Activated CD4-positive, alpha-beta T cell treated with anti-CD3 and anti-CD28 coated beads, Interleukin-2, amount 10 ng/mL, durations not matched to agents 24 days and 14 days (primary cell): ENCODE data around the gene ATP8B1. TPM values are rescaled to one million over a fixed set of nuclear protein-coding genes. Genes with fewer than 3 reads are reported as not detected.

Source experiments
- DNase-seq: peaks from one replicate; pipeline ENCODE4 v3.0.0; 2022
- H3K27ac Mint-ChIP-seq: one replicate; pipeline ENCODE4 v1.8.0; 2022; ENCODE audit warnings: mild to moderate bottlenecking, mixed read lengths
- H3K27me3 Mint-ChIP-seq: one replicate; pipeline ENCODE4 v1.8.0; 2022; ENCODE audit warnings: mixed read lengths
- H3K36me3 Mint-ChIP-seq: one replicate; pipeline ENCODE4 v1.8.0; 2022; ENCODE audit warnings: low read depth, mild to moderate bottlenecking, mixed read lengths
- H3K4me1 Mint-ChIP-seq: one replicate; pipeline ENCODE4 v1.8.0; 2021; ENCODE audit warnings: mixed read lengths
- H3K4me3 Mint-ChIP-seq: one replicate; pipeline ENCODE4 v1.8.0; 2022; ENCODE audit warnings: mild to moderate bottlenecking, moderate library complexity, mixed read lengths
- H3K9me3 Mint-ChIP-seq: one replicate; pipeline ENCODE4 v1.8.0; 2021; ENCODE audit warnings: mixed read lengths
- intact Hi-C: fragments of 100-400 bp; cut with micrococcal nuclease; formaldehyde crosslinking; loops from one replicate; pipeline ENCODE4 v1.15.1; 2023
- total RNA-seq: library from RNA; stranded (reverse); gene quantifications from 2 replicates; pipeline ENCODE4 v1.2.3, GENCODE V29; 2022

Gene ATP8B1
- total RNA-seq, 1 donor from 2014 or later, result not detected

DNA sequence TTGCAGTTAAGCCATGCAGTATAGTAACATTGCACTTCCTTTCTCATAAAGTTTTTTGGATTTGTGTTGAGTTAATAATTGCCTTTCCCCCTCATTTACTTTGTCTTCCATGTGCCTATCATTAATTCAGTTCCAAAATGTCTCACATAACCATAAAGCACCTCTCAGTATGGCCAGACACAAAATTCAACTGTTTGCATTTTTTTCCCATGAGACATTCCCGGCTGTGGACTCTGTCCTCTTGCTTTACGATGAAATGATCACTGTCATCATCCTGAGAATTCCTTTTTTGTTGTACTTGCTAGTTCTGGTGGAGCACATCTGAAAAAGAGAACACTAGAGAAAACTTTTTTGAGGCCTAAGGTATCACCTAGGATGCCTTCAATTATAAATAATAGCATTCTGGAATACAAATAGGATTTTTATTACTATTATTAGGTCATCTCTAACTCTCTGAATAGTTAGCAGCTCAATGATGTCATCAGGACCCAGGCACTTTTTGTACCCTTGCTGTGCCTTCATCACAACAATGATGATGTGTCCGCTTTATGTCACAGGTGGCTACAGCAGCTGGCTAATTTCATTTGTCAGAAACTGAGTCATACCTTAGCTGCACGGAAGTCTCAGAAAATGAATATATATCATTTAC, 8.5 kb upstream of the ATP8B1 start:
- Mint-ChIP-seq H3K27me3 (peaks cover 30% of the 10 kb centered on the region), H3K27ac (no peak overlapping the region), H3K4me1 (no peaks in the 10 kb centered on the region), H3K9me3 (peaks cover 10% of the 10 kb centered on the region), H3K36me3 (no peaks in the 10 kb centered on the region), H3K4me3 (no peak overlapping the region)
- intact Hi-C loops, result no loop called here
- DNase-seq, result no peak

DNA sequence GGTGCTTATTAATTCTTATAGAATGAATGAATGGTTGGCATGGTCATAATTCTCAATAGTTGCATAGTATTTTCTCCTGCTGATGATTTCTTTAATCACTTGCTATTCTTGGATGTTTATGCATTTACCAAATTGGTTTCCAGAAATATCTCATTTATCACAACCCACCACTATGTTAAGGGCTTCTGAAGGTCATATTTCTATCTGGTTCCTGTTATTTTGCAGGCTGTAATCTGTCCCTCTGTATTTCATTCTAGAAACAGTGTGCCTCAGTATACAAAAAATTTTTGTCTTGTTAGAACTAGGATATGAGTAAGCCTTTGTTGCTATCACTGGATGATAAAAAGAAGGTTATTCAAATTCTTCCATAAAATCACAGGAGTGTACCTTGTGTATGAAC, 6.1 kb upstream of the ATP8B1 start:
- Mint-ChIP-seq H3K4me3 (no peak overlapping the region), H3K9me3 (peaks cover 13% of the 10 kb centered on the region), H3K27ac (no peak overlapping the region), H3K27me3 (peaks cover 43% of the 10 kb centered on the region), H3K36me3 (no peaks in the 10 kb centered on the region), H3K4me1 (no peaks in the 10 kb centered on the region)
- intact Hi-C loops, result no loop called here
- DNase-seq, result no peak

GRCh38 chr18:57807336-57808117, 4.4 kb upstream of the ATP8B1 start:
- H3K9me3 Mint-ChIP-seq, result peaks cover 8% of the 10 kb centered on the region
- peaks cover 41% of the 10 kb centered on the region for H3K27me3 Mint-ChIP-seq
- H3K27ac Mint-ChIP-seq, result no peak overlapping the region
- intact Hi-C loops, result no loop called here
- no peak overlapping the region for H3K4me3 Mint-ChIP-seq
- H3K4me1 Mint-ChIP-seq, result no peaks in the 10 kb centered on the region
- DNase-seq, result no peak
- no peaks in the 10 kb centered on the region for H3K36me3 Mint-ChIP-seq

DNA sequence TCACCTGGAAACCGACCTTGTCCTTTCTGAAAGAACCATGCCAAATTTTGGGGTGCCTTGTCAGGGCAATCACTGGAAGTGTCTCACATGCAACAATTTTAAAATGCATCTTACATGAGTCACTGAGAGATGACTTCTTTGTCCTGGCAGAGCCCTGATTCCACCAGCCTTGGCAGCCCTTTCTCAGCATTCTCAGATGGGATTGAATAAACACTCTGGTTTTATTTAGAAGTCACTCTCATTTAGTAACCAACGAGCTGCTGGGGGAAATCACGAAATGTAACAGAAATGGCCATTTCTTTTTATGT, 3.8 kb upstream of the ATP8B1 start:
- H3K4me3 Mint-ChIP-seq, result no peak overlapping the region
- intact Hi-C loops, result no loop called here
- no peak overlapping the region for H3K27ac Mint-ChIP-seq
- H3K27me3 Mint-ChIP-seq, result peaks cover 47% of the 10 kb centered on the region
- no peaks in the 10 kb centered on the region for H3K36me3 Mint-ChIP-seq
- H3K4me1 Mint-ChIP-seq, result peaks cover 4% of the 10 kb centered on the region
- H3K9me3 Mint-ChIP-seq, result peaks cover 8% of the 10 kb centered on the region
- no peak for DNase-seq

- no peak for DNase-seq
- H3K27me3 Mint-ChIP-seq, result peaks cover 51% of the 10 kb centered on the region
- H3K4me1 Mint-ChIP-seq, result peaks cover 8% of the 10 kb centered on the region
- H3K9me3 Mint-ChIP-seq, result peaks cover 5% of the 10 kb centered on the region
- no peak overlapping the region for H3K4me3 Mint-ChIP-seq
- H3K27ac Mint-ChIP-seq, result no peak overlapping the region
- intact Hi-C loops, result no loop called here
- no peaks in the 10 kb centered on the region for H3K36me3 Mint-ChIP-seq
These were observed 3.3 kb upstream of the ATP8B1 start for GRCh38 chr18:57806201-57806977.

- Mint-ChIP-seq H3K36me3 (no peaks in the 10 kb centered on the region), H3K27ac (no peak overlapping the region), H3K9me3 (peaks cover 3% of the 10 kb centered on the region), H3K27me3 (peaks cover 60% of the 10 kb centered on the region), H3K4me3 (no peak overlapping the region), H3K4me1 (peaks cover 8% of the 10 kb centered on the region)
- DNase-seq, result no peak
- intact Hi-C loops, result no loop called here
These were observed 2.0 kb upstream of the ATP8B1 start for GRCh38 chr18:57805117-57805516.

DNA sequence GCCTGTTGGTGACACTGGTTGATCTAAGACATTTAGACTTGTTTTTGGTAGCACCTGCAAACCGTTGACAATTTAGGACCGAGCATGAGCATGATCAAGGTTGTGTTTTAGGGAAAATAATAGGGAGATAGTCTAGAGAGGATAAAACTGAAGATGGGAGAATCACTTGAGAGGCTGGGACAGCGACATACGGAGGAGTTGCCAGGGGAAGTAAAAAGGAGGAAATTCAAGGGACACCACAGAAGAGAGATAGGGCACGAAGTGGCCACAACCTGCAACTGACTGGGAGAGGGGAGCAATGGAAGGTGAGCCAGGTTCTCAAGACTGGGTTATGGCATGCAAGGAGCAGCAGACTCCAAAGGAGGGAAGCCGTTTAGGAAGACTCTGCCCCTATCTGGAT, 1.4 kb upstream of the ATP8B1 start:
- Mint-ChIP-seq H3K9me3 (peaks cover 3% of the 10 kb centered on the region), H3K27ac (no peak overlapping the region), H3K4me3 (no peak overlapping the region), H3K4me1 (peaks cover 8% of the 10 kb centered on the region), H3K27me3 (peaks cover 65% of the 10 kb centered on the region), H3K36me3 (no peaks in the 10 kb centered on the region)
- DNase-seq, result no peak
- intact Hi-C loops, result loop anchor here (5.0 kb wide), 2 partner anchors 38 to 367 kb away; partner anchors contain the start of gene ONECUT2

- peak; percentile 63 for DNase-seq
- Mint-ChIP-seq H3K27ac (peak overlapping the region; percentile 34), H3K4me1 (peaks cover 10% of the 10 kb centered on the region), H3K27me3 (peaks cover 64% of the 10 kb centered on the region), H3K9me3 (peaks cover 3% of the 10 kb centered on the region), H3K4me3 (peak overlapping the region; percentile 81), H3K36me3 (no peaks in the 10 kb centered on the region)
- intact Hi-C loops, result loop anchor here (5.0 kb wide), 2 partner anchors 40 to 365 kb away; partner anchors contain the start of gene ONECUT2
These were observed 657 bp downstream of the ATP8B1 start for GRCh38 chr18:57802213-57803102.

- peaks cover 65% of the 10 kb centered on the region for H3K27me3 Mint-ChIP-seq
- H3K36me3 Mint-ChIP-seq, result no peaks in the 10 kb centered on the region
- peak overlapping the region; percentile 34 for H3K27ac Mint-ChIP-seq
- DNase-seq, result peak; percentile 55
- peak overlapping the region; percentile 81 for H3K4me3 Mint-ChIP-seq
- intact Hi-C loops, result loop anchor here (5.0 kb wide), 2 partner anchors 41 to 364 kb away; partner anchors contain the start of gene ONECUT2
- H3K4me1 Mint-ChIP-seq, result peaks cover 10% of the 10 kb centered on the region
- H3K9me3 Mint-ChIP-seq, result peaks cover 3% of the 10 kb centered on the region
These were observed 1.3 kb downstream of the ATP8B1 start for GRCh38 chr18:57801761-57802212.

- intact Hi-C loops, result loop anchor here (5.0 kb wide), 2 partner anchors 41 to 364 kb away; partner anchors contain the start of gene ONECUT2
- DNase-seq, result no peak
- Mint-ChIP-seq H3K27ac (no peak overlapping the region), H3K4me1 (peaks cover 10% of the 10 kb centered on the region), H3K9me3 (peaks cover 3% of the 10 kb centered on the region), H3K27me3 (peaks cover 67% of the 10 kb centered on the region), H3K36me3 (no peaks in the 10 kb centered on the region), H3K4me3 (peak overlapping the region; percentile 81)
These were observed 1.8 kb downstream of the ATP8B1 start for GRCh38 chr18:57801325-57801724.

DNA sequence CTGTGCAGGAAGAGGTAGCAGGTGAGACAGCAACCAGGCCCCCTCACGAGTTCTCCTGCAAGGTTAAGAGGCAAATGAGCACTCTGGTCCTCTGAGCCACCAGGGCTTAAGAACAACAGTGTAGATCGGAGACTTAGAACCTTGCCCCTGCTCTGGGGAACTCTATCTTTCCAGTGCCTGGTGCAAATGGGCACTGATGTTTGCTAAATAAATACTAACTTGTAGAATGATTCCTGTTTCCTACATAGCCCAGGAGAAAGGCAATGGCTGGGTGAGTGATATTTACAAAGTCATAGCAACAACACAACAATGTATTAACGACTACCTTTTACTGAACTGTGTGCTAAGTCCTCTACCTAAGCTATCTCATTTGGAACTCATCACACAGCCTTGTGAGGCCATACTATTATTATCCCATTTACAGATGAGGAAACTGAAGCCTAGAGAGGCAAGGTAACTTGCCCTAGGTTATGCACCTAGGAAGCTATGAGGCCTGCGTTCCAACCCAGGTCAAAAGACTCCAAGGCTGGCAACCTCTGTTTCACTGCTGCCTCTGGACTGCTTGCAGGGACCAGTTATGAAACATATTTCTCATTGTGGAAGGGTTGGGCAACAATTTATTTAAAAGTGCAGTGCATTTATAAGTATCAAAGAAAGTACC, 4.3 kb downstream of the ATP8B1 start:
- Mint-ChIP-seq H3K36me3 (no peaks in the 10 kb centered on the region), H3K9me3 (no peaks in the 10 kb centered on the region), H3K27ac (no peak overlapping the region), H3K27me3 (peaks cover 58% of the 10 kb centered on the region), H3K4me3 (no peak overlapping the region), H3K4me1 (peaks cover 10% of the 10 kb centered on the region)
- intact Hi-C loops, result no loop called here
- no peak for DNase-seq

DNA sequence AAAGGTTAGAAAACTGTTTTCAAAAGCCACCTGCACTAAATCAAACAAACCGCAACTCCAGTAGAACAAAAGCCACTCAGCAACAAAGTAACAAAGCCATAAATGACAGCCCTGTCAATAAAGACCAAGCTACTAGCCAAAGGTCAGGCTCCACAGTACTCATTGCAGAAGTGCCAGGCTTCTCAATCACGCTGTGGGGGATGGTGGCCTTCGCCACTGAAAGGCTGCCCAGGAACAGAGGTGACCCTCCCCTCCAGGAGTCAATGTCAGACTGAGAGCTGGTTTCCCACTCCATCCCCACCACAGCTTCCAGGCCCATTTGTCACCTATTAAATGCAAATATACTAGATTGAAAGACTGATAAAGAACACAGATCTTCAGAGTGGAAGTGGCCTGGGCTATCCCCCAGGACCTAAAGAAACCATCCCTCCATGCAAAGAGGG, 5.9 kb downstream of the ATP8B1 start:
- Mint-ChIP-seq H3K4me1 (peaks cover 9% of the 10 kb centered on the region), H3K36me3 (no peaks in the 10 kb centered on the region), H3K4me3 (no peak overlapping the region), H3K27ac (no peak overlapping the region), H3K9me3 (no peaks in the 10 kb centered on the region), H3K27me3 (peaks cover 66% of the 10 kb centered on the region)
- intact Hi-C loops, result no loop called here
- DNase-seq, result no peak
